Measurements from ENCODE around the gene COL9A1.

The COL9A1 gene

DNA sequence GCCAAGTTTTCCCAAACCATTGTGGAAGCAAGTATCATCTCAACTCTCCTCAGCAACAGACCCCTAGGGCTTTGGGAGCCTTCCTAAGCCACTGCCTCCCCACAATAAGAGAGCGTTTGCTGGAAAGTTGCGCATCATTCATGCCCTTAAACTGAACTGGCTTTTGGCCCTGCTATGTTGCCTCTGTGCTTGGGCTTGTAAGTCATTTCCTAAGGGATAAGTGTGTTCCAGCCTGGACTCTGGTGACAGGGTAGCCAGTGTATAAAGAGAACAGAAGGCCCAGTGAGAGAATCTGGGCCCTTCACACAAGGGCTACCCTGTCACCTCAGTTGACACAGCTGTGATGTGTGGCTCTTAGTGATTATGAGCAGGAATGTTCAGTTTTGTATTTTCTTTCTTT, 77.8 kb downstream of the COL9A1 start:
- DNase-seq (ENCODE audit: low read depth) = no peak

DNA sequence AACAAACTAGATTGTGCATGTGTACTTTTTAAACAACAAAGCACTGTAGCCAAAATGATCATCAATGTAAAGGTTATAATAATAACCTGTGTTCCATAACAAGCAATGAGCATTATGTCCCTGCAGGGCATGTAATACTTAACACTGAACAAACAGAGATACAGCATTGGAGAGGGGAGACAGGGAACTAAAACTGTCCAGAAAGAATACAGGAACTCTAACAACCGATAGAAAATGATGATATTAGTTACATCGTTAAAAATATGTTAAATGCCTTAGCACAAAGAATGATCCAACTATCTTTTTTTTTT, 80.5 kb downstream of the COL9A1 start:
- no peak for DNase-seq (ENCODE audit: low read depth)

DNA sequence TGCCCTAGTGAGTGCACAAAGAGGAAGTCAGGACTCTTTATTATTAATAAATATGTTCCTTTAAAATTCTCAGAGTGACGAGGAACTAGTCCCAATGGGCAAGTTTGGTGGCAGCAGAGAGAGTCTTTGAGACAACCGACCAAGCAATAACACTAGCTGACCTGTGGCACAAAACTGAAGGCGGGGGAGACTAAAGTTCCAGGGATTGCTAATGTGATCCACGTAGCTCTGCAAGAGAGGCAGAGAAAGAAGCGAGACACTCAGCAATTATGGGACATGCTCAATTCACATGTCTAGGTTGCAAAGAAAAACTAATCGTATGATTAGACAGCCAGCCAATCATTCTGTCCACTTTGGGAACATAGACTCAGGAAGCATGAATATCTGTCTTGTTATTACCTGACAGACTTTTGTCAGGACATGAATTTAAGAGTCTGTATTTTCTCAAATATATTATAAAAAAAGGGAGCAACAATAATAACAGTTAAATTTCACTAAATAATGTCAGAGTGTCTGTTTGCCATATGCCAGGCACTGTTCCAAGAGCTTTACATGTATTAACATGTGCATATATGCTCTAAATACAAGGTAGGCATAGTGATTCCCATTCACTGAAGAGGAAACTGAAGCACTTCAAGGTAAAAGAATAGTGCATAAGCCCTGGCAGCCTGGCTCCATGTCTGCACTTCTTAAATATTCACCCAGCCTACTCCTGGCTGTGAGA, 81.0 kb downstream of the COL9A1 start:
- DNase-seq (ENCODE audit: low read depth) = no peak

DNA sequence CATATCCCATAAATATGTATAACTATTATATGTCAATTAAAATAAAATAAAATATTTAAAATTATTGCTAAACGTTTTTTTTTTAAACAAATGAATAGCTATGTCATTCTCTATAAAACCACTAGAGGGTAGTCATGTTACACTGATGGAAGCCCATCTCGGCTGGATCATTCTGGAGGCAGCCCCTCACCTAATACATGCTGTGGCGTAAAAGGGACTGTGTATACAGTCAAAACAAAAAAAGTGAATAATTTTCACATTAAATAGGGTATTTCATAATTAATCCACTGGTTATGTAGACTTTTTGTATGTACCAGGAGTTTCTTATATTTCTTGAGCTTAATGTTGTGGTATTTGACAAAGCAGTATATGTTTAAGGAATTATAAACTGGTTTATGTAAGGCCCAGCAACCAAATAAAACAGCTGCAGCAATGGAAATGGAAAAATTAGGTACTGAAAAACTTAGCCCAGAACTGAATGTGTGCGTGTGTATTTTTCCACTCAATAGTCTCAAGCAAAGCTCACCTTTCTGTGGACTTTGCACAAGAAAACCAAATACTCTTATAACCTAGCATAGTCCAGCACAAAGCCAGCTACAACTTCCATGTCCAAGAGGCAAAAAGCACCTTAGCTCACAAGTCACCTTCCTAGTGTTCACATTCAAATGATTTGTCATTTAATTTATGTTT, 81.7 kb downstream of the COL9A1 start:
- DNase-seq (ENCODE audit: low read depth) = no peak

DNA sequence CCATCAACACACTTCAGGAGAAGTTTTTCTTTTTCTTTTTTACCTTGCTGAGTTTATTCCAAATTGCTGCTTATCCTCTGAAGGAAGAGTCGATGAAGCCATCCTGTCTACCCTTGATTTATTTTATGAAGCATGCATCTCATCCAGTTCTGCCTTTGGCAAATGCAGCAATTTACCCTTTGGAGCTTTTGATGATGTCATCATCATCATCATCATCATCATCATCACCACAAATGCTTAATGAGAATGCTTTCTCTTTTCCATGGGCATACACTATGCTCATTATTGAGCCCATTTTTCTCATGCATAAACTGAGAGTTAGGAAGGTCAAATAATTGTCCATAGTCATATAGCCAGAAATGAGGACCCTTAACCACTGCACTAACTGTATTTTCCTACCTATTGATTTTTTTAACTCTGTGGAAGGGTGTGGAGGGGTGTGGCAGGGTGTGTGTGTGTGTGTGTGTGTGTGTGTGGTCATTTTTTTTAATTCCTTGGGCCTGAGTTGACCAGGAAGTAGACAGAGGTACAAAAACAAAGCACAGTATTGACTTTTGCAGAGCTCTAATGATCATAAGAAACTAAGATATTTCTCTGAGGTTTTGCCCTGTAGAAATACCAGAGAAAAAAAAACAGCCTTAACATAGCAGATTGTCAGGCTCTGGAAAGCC, 82.8 kb downstream of the COL9A1 start:
- DNase-seq (ENCODE audit: low read depth) = no peak

DNA sequence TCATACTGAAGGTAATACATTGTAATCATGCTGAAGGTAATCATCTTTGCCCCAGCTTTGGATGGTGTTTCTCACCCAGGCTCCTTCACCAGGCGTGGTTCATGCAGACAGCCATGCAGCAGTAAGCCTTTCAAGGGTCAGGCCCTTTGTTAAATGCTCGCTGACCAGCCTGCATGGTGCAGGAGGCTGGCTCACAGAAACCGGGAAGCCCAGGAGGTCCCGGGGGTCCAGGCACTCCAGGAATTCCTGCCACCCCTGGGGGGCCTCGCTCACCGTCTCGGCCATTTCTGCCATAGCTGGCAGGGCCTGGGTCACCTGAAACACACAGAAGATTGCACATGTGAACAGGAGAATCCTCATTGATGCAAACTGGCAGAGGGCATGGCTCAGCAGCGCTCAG, 86.1 kb downstream of the COL9A1 start:
- DNase-seq (ENCODE audit: low read depth) = no peak

DNA sequence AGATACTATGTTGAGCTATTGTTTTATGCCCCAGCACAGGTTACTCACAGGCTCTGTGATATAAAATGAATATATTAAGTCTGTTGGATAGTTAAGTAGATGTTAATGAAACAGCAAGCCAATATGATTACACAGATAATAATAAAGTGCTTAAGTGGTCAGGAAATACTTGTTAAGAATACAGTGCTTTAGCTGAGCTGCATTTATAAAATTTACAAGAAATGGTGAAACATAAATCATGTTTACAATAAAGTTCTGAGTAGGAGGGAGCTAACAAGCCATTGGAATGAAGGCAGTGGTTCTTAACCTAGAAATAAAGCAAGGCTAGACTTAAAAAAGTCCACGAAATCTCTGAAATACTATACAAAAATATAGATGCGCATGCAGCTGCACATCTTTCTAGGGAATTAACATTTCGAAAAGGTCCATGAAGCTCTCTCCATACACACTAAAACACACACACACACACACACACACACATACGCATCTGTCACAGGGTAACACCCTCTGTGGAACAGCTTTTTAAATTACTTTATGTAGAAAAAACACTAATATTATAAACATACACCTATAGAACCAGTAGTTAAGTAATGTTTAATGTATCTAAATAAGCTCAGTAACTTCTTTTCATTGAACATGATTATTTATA, 87.3 kb downstream of the COL9A1 start:
- no peak for DNase-seq (ENCODE audit: low read depth)

DNA sequence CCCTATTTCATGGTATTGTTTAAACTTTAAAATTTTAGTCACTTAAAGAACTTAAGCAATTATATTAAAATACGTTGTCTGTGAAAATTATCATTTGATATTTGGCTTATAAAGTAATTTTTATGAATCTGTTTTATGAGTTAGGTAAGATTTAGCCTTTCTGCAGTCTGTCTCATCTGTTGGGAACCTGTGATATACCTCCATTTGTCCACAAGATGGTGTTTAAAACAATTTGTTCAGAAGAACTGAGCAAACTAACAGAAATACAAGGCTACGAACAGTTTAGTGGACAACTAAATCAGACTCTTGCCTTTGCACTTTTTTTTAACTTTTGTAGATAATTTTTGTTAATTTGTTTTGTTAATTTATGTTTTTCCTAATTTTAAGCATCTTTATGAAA, 92.4 kb downstream of the COL9A1 start:
- no peak for DNase-seq (ENCODE audit: low read depth)

DNA sequence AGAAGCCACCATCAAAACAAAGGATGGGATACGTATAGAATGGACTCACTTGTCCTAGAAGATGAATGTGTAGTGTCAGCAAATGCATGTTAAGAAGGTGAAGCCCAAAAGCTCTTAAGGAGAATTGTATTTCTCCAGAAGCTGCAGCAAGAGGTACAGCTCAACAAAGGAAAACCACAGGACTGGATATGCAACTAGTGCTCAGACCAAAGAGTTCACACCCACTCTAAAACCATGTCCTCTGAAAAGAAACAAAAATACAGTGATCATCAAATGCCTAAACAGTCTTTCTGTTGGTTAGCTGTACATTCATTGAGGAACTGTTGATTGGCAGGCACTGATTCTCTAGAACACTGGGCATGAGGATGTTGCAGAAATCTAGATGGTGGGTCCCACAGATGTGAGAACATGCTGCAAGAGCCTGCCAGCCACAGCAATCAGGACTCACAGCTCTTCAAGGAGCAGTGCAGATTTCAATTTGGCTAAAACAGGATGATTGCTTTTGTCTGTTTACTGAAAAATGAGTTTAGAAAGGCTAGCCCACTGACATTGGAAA, 94.6 kb downstream of the COL9A1 start:
- no peak for DNase-seq (ENCODE audit: low read depth)

DNA sequence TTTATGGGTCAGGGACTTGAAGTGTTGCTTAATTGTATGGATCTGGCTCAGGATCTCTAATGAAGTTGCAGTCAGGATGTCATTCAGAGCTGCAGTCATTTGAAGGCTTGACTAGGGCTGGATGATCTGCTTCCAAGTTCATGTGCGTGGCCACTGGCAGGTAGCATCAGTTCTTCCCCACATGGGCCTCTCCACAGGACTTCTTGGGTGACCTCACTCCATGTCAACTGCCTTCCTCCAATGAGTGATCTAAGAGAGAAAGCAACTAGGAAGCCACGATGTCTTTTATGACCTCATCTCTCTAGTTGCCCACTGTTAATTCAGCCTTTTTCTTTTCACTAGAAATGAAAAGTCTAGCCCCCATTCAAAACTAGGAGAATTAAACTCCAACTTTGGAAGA, 104.1 kb downstream of the COL9A1 start:
- DNase-seq (ENCODE audit: low read depth) = no peak

DNA sequence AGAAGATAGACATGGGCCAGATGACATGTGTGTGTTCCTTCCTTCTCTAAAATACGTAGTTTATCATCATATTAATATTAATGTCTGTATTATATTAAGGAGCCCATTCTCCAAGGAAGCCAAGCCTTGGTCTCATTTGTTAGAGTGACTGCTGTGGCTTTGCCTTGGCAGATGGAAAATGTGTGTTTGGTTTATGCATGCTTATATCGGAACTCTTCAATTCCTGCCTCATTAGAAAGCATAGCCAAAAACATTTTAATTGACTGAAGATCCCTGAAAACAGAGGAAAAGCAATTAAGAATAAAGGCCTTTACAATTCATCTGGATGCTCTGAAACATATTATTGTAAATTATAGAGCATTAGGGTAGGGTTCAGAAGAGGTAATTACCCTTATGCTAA, 106.4 kb downstream of the COL9A1 start:
- no peak for DNase-seq (ENCODE audit: low read depth)

DNA sequence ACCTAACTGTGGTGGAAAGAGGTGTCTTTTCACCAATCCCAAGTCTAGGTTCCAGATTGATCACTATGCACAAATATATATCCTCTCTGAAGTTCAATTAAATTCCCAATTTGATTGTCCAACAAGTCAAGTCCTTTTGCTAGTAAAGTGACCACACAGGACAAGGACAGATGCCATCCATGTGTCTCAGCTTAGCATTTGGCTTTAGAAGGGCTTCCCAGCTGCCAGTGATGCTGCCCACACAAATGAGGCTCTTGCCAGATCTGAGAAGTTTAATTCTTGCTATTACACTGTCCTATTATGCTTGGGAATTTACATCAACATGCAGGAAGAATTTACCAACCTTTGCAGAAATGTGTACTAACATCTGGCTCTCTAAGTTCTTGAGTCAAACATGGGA, 108.5 kb downstream of the COL9A1 start:
- DNase-seq (ENCODE audit: low read depth) = no peak

DNA sequence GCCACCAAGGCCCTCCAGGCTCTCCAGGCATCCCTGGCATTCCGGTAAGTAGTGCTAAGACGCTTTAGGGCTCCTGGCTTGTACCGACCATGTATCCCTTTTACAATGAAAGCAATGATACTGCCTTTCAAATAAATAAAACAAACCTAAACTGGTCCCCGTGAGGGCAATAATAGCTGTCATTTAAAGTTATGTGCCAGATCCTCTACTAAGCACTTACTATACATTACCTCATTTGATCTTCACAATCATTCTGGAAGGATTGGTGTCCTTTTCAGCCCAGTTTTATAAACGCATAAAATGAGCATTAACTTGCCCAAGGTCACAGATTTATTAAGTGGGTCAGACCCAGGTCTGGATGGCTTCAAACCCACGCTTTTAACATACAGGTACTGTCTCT, 114.7 kb downstream of the COL9A1 start:
- no peak for DNase-seq (ENCODE audit: low read depth)

DNA sequence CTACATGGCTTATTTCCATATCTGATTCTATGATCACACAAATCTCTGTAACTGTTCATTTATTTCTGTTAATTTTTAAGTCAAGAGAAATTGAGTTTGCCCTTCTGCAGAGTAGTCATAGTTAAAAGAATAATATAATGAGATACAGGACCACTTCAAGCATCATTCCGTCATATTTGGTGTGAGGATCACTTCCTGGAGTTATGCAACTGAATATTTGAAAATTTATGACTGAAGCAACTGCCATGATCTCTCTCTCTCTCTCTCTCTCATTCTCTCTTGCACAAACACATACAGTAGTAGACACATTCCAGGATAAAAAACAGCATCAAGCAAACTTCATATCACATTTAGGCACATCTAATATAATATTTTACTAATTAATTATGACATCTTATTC, 116.4 kb downstream of the COL9A1 start:
- no peak for DNase-seq (ENCODE audit: low read depth)

DNA sequence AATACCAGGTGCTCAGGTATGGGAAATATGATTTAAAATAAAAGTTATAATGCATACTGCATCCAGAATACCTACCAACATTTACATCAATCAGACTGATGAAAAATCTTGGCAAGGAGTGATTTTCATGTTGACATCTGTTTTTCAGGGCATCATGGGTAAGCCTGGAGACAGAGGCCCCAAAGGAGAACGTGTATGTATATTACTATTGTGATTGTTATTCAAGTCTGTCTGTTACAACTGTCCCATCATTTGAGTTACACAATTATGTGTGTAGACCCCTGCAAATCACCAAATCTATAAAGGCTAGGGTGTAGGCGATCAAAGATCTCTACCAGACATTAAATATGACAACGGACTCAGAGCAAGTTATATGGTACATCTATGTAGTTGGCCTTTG, 118.2 kb downstream of the COL9A1 start:
- no peak for DNase-seq (ENCODE audit: low read depth)

DNA sequence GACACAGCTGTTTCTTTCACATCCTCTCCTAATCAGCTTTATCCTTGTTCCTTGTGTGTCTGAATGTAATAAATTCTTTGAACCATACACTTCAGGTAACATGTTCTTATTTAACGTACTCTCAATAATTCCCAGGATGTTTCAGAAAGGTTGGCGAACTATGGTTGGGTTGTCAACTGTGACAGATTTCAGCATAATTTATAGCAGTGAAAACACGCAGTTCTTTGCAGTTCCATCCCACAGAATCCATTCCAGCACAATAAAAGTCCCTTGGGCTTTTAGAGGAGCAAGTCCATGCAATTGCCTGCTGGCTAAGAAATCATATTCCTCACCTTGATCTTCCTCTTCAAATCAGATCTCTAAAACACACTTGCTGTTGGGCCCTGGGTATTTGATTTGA, 119.3 kb downstream of the COL9A1 start:
- no peak for DNase-seq (ENCODE audit: low read depth)

DNA sequence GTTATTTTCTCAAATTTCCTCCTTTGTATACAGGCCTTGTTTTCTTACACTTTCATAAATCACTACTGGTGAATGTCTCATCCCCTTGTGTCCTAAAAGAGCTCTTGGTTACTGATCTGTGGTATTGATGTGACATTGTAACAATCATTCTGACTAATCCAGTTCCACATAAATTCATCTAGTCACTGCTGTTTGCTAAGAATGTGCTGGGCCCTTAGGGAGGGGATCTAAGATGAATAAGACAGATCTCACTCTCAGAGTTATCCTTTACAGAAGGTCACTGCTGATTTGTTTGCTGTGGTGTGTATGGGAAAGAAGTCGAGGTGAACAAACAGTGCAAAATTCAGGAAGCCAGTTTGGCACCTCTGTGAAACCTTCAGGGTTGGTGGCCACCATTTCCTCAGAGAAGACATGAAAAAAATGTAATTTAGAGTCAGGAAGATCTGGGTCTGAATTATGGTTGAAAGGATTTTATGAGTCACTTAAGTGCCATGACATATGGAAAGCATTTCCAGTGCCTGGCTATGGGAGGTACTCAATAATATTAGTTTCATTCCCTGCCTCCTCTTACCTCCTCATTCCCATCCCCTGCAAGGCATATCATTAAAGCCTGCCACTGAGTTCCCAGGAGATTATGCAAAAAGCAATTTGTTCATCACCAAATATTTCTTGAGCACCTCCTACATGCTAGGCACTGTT, 121.8 kb downstream of the COL9A1 start:
- no peak for DNase-seq (ENCODE audit: low read depth)

DNA sequence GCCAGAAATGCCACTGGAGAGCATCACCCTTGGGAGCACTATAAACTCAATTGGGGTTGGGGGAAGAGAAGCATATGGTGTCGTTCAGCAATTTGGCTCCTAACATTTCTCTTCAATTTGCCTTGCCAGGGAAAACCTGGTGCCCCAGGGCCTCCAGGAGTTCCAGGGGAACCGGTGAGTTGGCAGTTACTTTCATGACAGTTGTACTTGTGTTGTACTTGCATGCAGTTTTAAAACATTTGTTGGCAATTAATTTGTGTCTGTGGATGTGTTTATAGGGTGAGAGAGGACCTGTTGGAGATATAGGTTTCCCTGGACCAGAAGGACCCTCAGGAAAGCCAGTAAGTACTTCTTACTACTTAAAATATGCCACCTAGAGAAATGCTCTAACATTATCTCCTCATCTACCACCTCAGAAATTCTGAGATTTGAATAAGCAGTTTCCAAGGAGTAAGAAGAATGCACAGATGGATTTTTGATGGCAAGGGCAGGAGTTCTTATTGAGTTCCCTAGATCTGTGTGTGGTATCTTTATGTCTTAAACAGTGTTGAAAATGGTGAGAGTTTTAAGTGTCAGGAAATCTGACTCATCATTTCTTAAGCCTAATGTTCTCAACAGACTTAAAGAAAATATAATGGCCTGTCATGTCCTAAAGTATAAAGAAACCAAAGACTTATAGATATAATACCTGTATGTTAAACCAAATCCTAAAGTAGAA, 122.5 kb downstream of the COL9A1 start:
- no peak for DNase-seq (ENCODE audit: low read depth)

DNA sequence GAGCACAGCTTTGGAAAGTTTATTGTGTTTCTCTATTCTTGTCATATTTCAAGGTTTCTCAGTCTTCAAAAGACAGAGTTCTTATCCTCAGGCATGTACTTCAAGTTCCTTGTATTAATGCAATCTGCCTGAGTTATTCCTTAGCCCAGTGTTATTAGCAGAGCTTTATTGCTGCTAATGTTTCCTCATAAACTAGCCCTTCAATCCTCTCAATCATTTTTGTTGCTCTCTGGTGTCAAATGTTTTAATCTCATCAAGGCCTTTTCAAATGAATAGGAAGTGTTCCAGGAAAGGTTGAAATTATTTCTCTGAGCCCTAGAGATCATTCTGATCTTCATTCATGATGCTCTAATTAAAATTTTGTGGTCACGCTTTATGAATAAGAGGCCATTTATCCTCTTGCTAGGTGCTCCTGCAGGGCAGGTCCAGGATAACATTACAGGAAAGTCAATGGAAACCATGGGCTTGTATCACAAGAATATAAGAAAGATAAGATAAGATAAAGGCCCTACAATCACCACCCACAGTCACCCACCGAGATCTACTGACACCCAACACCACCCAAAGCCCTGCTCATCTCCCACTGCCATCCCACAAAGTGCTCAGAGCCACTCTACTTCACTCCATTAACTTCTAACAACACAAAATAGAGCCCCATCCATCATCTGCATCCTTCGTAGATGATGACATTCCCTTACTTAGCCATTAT, 125.9 kb downstream of the COL9A1 start:
- DNase-seq (ENCODE audit: low read depth) = no peak

DNA sequence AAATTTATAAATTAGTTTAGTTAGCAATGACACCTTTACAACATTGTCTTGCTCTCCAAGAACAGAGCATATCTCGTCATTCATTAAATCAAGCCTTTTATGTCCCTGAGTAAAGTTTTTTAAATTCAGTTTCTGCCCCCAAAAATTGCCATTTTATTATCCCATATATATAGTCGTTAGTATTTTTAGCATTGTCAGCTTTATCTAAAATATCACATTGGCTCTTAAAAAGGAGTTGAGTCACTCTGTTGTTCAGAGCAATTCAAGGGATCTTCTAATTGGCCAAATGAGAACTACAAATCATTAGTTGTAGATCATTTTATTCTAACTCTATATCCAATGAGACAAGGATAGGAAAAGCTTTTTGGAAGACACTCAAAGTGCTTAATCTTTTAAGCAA, 127.1 kb downstream of the COL9A1 start:
- DNase-seq (ENCODE audit: low read depth) = no peak

DNA sequence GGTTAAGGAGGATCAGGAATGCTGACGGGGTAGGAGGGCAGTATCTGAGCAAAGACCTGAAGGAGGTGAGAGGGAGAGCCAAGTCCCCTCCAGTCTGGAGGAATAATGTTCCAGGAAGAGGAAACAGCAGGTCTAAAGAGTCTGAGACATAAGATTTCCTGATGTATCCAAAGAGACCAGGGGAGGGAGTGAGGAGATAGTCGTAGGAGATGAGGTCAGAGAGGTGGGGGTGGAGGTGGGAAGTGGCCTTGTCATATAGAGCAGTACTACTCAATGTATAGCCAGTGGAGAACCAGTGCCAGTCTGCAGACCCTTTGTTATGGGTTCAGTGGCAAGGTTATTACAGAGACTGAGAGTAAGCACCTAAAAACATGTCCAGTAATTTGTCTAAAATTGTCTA, 130.6 kb downstream of the COL9A1 start:
- DNase-seq (ENCODE audit: low read depth) = no peak
